GM12864 (cell line): ENCODE measurements around the gene PCDH9.

Source experiments
- DNase-seq: peaks from one replicate; pipeline ENCODE4 v3.0.0-alpha.2; 2011; ENCODE audit warnings: low read depth
- H3K4me3 ChIP-seq: 2 replicates; pipeline ENCODE4 v1.5.1; 2011; ENCODE audit warnings: mild to moderate bottlenecking, low read depth, low read length, control low read depth
- CTCF ChIP-seq: IDR thresholded peaks from 2 replicates; pipeline ENCODE4 v1.5.1; 2011; ENCODE audit warnings: low read depth, mild to moderate bottlenecking, moderate library complexity, low read length, control low read depth, inconsistent platforms; ENCODE audit errors: missing control alignments

PCDH9 gene

GRCh38 chr13:66397133-66397532, 833.0 kb downstream of the PCDH9 start:
- H3K4me3 ChIP-seq = no peak overlapping the region
- DNase-seq = no peak
- no peak for TF ChIP-seq CTCF

GRCh38 chr13:66391322-66391721, 838.8 kb downstream of the PCDH9 start:
- TF ChIP-seq CTCF = no peak
- no peak for DNase-seq
- no peak overlapping the region for H3K4me3 ChIP-seq

- DNase-seq = no peak
- H3K4me3 ChIP-seq = no peak overlapping the region
These were observed 851.2 kb downstream of the PCDH9 start for GRCh38 chr13:66378894-66379293.

GRCh38 chr13:66377569-66377968, 852.6 kb downstream of the PCDH9 start:
- no peak overlapping the region for H3K4me3 ChIP-seq
- no peak for TF ChIP-seq CTCF
- DNase-seq = no peak

More at GRCh38 chr13:66378894-66379293, 851.2 kb downstream of the PCDH9 start:
- TF ChIP-seq CTCF = no peak

GRCh38 chr13:66375756-66376155, 854.4 kb downstream of the PCDH9 start:
- H3K4me3 ChIP-seq = no peak overlapping the region
- TF ChIP-seq CTCF = no peak
- DNase-seq = no peak

- no peak overlapping the region for H3K4me3 ChIP-seq
- DNase-seq = no peak
- no peak for TF ChIP-seq CTCF
These were observed 860.5 kb downstream of the PCDH9 start for GRCh38 chr13:66369666-66370065.

GRCh38 chr13:66367356-66367755, 862.8 kb downstream of the PCDH9 start:
- H3K4me3 ChIP-seq = no peak overlapping the region
- TF ChIP-seq CTCF = no peak
- no peak for DNase-seq
